BE2C (cell line): Measurements from ENCODE around the gene EMID1.

Source experiments
- DNase-seq: peaks from one replicate; pipeline ENCODE4 v3.0.0-alpha.2; 2020
- H3K27me3 ChIP-seq: fragments of 250-450 bp; sonication (Bioruptor Pico); 2 replicates; pipeline ENCODE4 v1.5.1; 2020; ENCODE audit warnings: mild to moderate bottlenecking
- H3K36me3 ChIP-seq: fragments of 250-450 bp; sonication (Bioruptor Pico); 2 replicates; pipeline ENCODE4 v1.5.1; 2020; ENCODE audit warnings: mild to moderate bottlenecking
- H3K4me1 ChIP-seq: fragments of 250-450 bp; sonication (Bioruptor Pico); 2 replicates; pipeline ENCODE4 v1.5.1; 2020
- H3K4me3 ChIP-seq: 2 replicates; pipeline ENCODE4 v1.5.1; 2011; ENCODE audit warnings: low read depth, low read length
- H3K9me3 ChIP-seq: fragments of 250-450 bp; sonication (Bioruptor Pico); 2 replicates; pipeline ENCODE4 v1.5.1; 2020
- TF ChIP-seq, protein P1 (sequence below): IDR thresholded peaks from 2 replicates; pipeline ENCODE4 v1.5.1; 2012; ENCODE audit warnings: mild to moderate bottlenecking, low read depth, low read length

The EMID1 gene

DNA sequence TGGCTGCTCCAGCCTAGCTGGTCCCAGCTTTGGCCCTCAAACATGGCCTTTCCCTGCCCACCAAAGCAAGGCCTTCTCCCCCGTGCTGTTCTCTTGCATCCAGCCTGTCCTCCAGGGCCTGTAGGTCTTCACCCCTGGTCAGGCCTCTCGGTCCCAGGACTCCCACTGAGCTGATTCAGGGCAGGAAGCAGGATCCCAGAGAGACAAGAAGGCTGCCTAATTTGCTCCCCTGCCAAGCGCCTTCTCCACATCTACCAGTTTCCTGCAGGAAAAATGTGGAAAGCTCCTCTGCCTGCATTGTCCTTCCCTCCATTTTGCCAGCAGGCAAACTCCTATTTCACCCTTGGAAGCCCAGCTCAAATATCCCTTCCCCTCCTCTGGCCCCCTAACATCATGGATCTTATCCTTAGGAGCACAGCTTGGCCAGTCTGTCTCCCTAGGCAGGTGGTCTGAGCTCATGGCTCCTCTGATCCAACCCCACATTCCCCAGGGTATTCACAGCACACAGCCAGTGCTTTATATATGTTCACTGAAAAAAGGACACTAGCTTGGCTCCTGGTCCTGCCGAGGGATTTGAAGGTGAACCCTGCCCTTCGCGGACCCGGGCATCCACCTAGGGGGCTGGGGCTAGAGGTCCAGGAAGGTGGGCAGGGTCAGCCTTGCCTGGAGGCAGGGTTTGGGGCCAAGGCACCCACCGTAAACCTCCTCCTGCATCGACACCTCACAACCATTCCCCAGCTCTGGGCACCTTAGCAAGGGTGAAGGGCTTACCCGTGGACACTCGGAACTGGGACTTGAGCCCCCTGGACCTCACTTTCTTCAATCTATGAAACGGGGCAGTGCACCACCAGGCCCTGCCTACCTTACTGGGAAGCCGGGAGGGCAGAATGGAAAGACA lies 61.1 kb downstream of the EMID1 start:
- peaks cover 59% of the 10 kb centered on the region for H3K36me3 ChIP-seq
- H3K27me3 ChIP-seq = no peaks in the 10 kb centered on the region
- TF ChIP-seq, protein P1, sequence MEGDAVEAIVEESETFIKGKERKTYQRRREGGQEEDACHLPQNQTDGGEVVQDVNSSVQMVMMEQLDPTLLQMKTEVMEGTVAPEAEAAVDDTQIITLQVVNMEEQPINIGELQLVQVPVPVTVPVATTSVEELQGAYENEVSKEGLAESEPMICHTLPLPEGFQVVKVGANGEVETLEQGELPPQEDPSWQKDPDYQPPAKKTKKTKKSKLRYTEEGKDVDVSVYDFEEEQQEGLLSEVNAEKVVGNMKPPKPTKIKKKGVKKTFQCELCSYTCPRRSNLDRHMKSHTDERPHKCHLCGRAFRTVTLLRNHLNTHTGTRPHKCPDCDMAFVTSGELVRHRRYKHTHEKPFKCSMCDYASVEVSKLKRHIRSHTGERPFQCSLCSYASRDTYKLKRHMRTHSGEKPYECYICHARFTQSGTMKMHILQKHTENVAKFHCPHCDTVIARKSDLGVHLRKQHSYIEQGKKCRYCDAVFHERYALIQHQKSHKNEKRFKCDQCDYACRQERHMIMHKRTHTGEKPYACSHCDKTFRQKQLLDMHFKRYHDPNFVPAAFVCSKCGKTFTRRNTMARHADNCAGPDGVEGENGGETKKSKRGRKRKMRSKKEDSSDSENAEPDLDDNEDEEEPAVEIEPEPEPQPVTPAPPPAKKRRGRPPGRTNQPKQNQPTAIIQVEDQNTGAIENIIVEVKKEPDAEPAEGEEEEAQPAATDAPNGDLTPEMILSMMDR = no peak
- peak overlapping the region; percentile 97 for H3K4me3 ChIP-seq
- peak; percentile 27 for DNase-seq
- no peaks in the 10 kb centered on the region; the same call in 1 of the 2 replicates for H3K4me1 ChIP-seq
- no peaks in the 10 kb centered on the region for H3K9me3 ChIP-seq

DNA sequence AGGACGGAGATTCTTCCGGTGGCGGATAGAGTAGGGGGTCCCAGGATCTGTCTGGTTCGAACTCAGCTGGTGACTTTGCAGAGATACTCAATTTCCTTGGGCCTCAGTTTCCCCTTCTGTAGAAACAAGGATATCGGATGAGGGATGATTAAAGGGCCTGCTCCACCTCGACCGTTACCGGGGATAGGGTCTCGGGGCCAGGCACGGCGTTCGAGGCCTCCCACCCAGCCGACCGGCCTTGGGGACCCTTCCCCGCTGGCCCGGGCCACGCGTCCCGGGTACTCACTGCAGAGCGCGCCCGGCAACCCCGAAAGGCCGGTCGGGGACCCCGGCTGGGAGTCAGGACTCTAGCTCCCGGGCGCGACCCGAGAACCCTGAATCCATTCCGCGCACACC lies 61.8 kb downstream of the EMID1 start:
- Histone ChIP-seq H3K4me1 (no peaks in the 10 kb centered on the region; the same call in 1 of the 2 replicates), H3K36me3 (peaks cover 66% of the 10 kb centered on the region), H3K9me3 (no peaks in the 10 kb centered on the region), H3K27me3 (no peaks in the 10 kb centered on the region), H3K4me3 (peak overlapping the region; percentile 97)
- TF ChIP-seq, protein P1 = no peak
- no peak for DNase-seq

DNA sequence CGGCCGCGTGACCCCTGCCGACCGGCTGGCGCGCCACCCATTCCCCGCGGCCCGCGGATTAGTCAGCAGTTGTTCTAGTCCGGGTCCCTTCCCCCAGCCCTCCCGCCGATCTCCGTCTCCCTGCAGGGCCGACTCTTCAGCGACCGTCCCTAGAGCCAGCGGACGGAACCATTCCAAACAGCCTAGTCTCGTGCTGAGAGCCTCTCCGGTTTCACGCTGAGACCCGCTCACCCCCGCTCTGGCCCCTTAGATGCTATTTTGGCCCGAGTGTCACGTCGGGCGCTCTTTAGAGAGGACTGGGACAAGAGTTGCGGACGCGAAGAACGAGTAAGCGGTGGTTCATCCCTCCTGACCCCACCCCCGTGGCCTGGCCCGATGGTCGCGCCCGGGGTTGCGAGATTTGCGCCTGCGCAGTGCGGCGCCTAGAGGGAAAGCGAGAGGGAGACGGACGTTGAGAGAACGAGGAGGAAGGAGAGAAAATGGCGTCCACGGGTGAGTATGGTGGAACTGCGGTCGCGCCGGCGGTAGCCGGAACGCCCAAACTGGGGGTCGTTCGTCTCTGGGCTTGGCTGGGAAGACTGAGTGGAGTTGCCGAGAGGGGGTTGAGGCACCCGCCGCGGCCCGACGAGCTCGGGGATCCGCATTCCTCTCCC lies 62.3 kb downstream of the EMID1 start, which contains the start of the genes EWSR1 and RHBDD3:
Gene EWSR1, plus strand, starts transcription at position 411 of the 653 bp plus-strand sequence. Its CDS starts 69 bp downstream, at position 480.
Gene RHBDD3, minus strand, starts transcription at position 124 of the 653 bp plus-strand sequence. CDS start 2,355 bp downstream, outside the sequence.
- Histone ChIP-seq H3K27me3 (no peaks in the 10 kb centered on the region), H3K4me3 (peak within 1 kb of the TSS; percentile 97), H3K4me1 (no peaks in the 10 kb centered on the region; the same call in 1 of the 2 replicates), H3K9me3 (no peaks in the 10 kb centered on the region), H3K36me3 (peaks cover 71% of the 10 kb centered on the region)
- TF ChIP-seq, protein P1 = no peak
- peak; percentile 98 for DNase-seq

DNA sequence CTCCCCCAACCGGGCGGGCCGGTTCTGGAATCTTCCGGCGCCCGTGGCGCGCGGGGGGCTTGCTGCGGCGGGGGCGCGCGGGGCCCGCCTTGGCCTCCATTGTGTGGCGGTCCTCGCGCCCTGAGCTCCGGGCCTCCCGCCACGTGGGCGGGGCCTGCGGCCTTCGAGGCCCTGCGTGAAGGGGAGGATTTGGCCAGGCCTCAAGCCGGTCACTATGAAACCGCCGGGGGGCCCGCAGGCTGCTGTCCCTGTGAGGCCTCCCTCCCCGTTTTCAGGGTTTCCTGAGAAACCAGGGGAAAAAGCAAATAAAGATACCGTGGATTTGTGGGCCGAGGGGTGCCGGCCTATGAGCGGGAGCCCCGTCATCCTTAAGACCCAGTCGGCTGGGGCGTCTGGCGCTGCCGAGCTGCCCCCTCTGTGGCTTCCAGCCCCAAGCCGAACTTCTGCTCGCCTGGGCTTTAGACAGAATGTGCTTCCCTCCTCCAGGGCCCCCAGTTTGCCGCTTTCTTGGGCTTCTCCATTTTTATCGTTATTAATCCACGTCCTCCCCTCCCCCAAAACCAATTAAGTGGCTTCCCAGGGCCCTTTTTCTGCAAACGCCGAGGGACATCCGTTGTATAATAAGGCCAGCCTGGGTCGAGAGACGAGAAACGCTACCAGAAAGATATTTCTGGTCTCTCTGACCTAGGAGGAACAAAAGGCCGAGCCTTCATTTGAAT lies 63.0 kb downstream of the EMID1 start:
- Histone ChIP-seq H3K36me3 (peaks cover 78% of the 10 kb centered on the region), H3K4me3 (peak overlapping the region; percentile 97), H3K4me1 (no peaks in the 10 kb centered on the region; the same call in 1 of the 2 replicates), H3K27me3 (no peaks in the 10 kb centered on the region), H3K9me3 (no peaks in the 10 kb centered on the region)
- TF ChIP-seq, protein P1 = no peak
- peak; percentile 62 for DNase-seq

DNA sequence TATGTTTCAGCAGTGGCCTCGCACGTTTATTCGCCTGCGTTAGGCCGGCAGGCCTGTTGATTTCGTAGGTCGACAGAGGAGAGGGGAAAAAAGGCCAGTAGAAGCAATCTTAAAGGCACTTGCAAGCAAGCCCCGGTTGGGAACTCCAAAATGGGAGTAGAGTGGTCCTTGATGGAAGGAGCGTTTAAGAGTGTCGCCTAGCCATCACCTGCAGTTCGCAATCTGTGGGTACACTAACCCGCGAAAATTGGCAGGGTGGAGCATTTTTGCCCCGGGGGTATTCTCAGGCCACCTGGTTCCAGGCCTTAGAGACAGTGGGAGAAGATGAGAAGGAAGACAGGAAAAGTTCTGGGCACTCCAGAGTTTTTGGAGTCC lies 63.5 kb downstream of the EMID1 start:
- TF ChIP-seq, protein P1 = no peak
- Histone ChIP-seq H3K36me3 (peaks cover 79% of the 10 kb centered on the region), H3K27me3 (no peaks in the 10 kb centered on the region), H3K4me3 (peak overlapping the region; percentile 97), H3K4me1 (no peaks in the 10 kb centered on the region; the same call in 1 of the 2 replicates), H3K9me3 (no peaks in the 10 kb centered on the region)
- peak; percentile 33 for DNase-seq
